Endodermal cell (in vitro differentiated cells): Measurements from ENCODE around the gene EBPL. TPM values are rescaled to one million over a fixed set of nuclear protein-coding genes. Genes with fewer than 3 reads are reported as not detected.

Experiments used
- DNase-seq: peaks from one replicate; pipeline ENCODE4 v3.0.0-alpha.2; 2017
- H3K27ac ChIP-seq: 2 replicates; pipeline ENCODE4 v1.5.1; 2013; ENCODE audit warnings: mild to moderate bottlenecking, low read depth, low read length, moderate library complexity
- H3K27me3 ChIP-seq: 2 replicates; pipeline ENCODE4 v1.6.1; 2013; ENCODE audit warnings: mild to moderate bottlenecking, low read length, moderate library complexity; ENCODE audit not compliant: insufficient read depth, control insufficient read depth, poor library complexity, severe bottlenecking
- H3K36me3 ChIP-seq: 2 replicates; pipeline ENCODE4 v1.7.0; 2013; ENCODE audit warnings: mild to moderate bottlenecking, low read length, moderate library complexity; ENCODE audit not compliant: control insufficient read depth, insufficient read depth
- H3K4me1 ChIP-seq: one replicate; pipeline ENCODE4 v1.7.0; 2013; ENCODE audit warnings: low read length; ENCODE audit not compliant: control insufficient read depth, insufficient read depth
- H3K4me3 ChIP-seq: 2 replicates; pipeline ENCODE4 v1.5.1; 2013; ENCODE audit warnings: mild to moderate bottlenecking, low read length, moderate library complexity
- H3K9ac ChIP-seq: 2 replicates; pipeline ENCODE4 v1.6.1; 2013; ENCODE audit warnings: mild to moderate bottlenecking, low read length, moderate library complexity; ENCODE audit not compliant: poor library complexity, severe bottlenecking; ENCODE audit errors: extremely low read depth
- H3K9me3 ChIP-seq: 2 replicates; pipeline ENCODE4 v1.6.1; 2013; ENCODE audit warnings: mild to moderate bottlenecking, low read length, moderate library complexity; ENCODE audit not compliant: control insufficient read depth
- H3K27ac Mint-ChIP-seq: 2 replicates; pipeline ENCODE4 v1.8.0; 2020; ENCODE audit warnings: mixed read lengths
- H3K27me3 Mint-ChIP-seq: 2 replicates; pipeline ENCODE4 v1.8.0; 2021; ENCODE audit warnings: mild to moderate bottlenecking, mixed read lengths; ENCODE audit not compliant: insufficient read depth
- H3K36me3 Mint-ChIP-seq: 2 replicates; pipeline ENCODE4 v1.8.0; 2020; ENCODE audit warnings: low read depth, mixed read lengths
- H3K4me1 Mint-ChIP-seq: 2 replicates; pipeline ENCODE4 v1.8.0; 2020; ENCODE audit warnings: mixed read lengths
- H3K4me3 Mint-ChIP-seq: 2 replicates; pipeline ENCODE4 v1.8.0; 2020; ENCODE audit warnings: mild to moderate bottlenecking, moderate library complexity, mixed read lengths
- H3K9me3 Mint-ChIP-seq: 2 replicates; pipeline ENCODE4 v1.8.0; 2020; ENCODE audit warnings: mild to moderate bottlenecking, mixed read lengths
- CTCF ChIP-seq: fragments of 200-600 bp; sonication (generic); conservative IDR thresholded peaks from 2 replicates; pipeline ENCODE4 v1.5.0; 2021; ENCODE audit warnings: antibody characterized with exemption, mild to moderate bottlenecking
- WGBS, 2 experiments: methylation state at CpG; one replicate each; pipeline versions ENCODE4 v1.1.5 to v1.1.7; 2013; ENCODE audit warnings: missing lambda C conversion rate in 2 of 2, mixed read lengths in 1 of 2; ENCODE audit not compliant: insufficient coverage in 1 of 2, insufficient read length in 1 of 2; 5-methylcytosine and 5-hydroxymethylcytosine counted together
- total RNA-seq, 2 donors: library from RNA; stranded (reverse); fragmentation: NEBNext Ultra II Directional in 1 of 2; extraction: Animal tissue kit (Norgen Biotek cat#: 25700) in 1 of 2; gene quantifications; 2 replicates in 1 of 2; 3 replicates in 1 of 2; pipeline ENCODE4 v1.2.1, GENCODE V29; 2021

EBPL gene
- total RNA-seq, 2 donors from 2014 or later = 60.2 to 85.2 TPM

DNA sequence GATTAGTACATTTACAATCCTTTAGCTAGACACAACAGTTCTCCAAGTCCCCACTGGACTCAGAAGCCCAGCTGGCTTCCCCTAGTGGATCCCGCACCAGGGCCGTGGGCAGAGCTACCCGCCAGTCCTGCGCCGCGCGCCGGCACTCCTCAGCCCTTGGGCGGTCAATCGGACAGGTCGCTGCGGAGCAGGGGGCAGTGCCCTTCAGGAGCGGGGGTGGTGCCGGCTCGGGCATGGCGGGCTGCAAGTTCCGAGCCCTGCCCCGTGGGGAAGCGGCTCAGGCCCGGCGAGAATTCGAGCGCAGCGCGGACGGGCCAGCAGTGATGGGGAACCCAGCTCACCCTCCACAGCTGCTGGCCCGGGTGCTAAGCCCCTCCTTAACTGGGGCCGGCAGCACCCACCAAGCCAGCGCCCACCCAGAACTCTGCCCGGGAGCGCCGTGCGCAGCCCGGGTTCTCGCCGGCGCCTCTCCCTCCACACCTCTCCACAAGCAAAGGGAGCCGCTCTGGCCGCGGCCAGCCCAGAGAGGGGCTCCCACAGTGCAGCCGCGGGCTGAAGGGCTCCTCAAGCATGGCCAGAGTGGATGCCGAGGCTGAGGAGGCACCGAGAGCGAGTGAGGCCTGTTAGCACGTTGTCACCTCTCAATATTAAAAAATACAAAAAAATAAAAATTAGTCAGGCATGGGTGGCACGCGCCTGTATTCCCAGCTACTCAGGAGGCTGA lies 12.9 kb downstream of the EBPL start:
- no peak for DNase-seq
- no peaks in the 10 kb centered on the region for H3K4me1 Mint-ChIP-seq
- H3K4me1 ChIP-seq = no peaks in the 10 kb centered on the region
- TF ChIP-seq CTCF = no peak
- H3K9ac ChIP-seq = no peak overlapping the region
- H3K27me3 Mint-ChIP-seq = no peaks in the 10 kb centered on the region
- H3K36me3 ChIP-seq = peaks cover 38% of the 10 kb centered on the region
- H3K4me3 ChIP-seq = no peak overlapping the region
- H3K36me3 Mint-ChIP-seq = peaks cover 61% of the 10 kb centered on the region
- 94 to 95% methylated on average over 17 to 48 of the region's 48 CpGs for WGBS, 2 experiments
- no peak overlapping the region for H3K4me3 Mint-ChIP-seq
- no peaks in the 10 kb centered on the region for H3K27me3 ChIP-seq
- no peak overlapping the region for H3K27ac Mint-ChIP-seq
- peaks cover 9% of the 10 kb centered on the region for H3K9me3 ChIP-seq
- H3K27ac ChIP-seq = no peak overlapping the region
- H3K9me3 Mint-ChIP-seq = peaks cover 23% of the 10 kb centered on the region

- H3K9me3 Mint-ChIP-seq = peaks cover 23% of the 10 kb centered on the region
- peaks cover 9% of the 10 kb centered on the region for H3K9me3 ChIP-seq
- WGBS, 2 experiments = 93 to 95% methylated on average over 3 to 6 of the region's 6 CpGs
- H3K27me3 ChIP-seq = no peaks in the 10 kb centered on the region
- peaks cover 53% of the 10 kb centered on the region for H3K36me3 Mint-ChIP-seq
- H3K4me3 ChIP-seq = no peak overlapping the region
- H3K9ac ChIP-seq = no peak overlapping the region
- no peaks in the 10 kb centered on the region for H3K27me3 Mint-ChIP-seq
- no peak overlapping the region for H3K4me3 Mint-ChIP-seq
- no peak overlapping the region for H3K27ac ChIP-seq
- H3K4me1 ChIP-seq = no peaks in the 10 kb centered on the region
- TF ChIP-seq CTCF = no peak
- H3K27ac Mint-ChIP-seq = no peak overlapping the region
- peaks cover 38% of the 10 kb centered on the region for H3K36me3 ChIP-seq
- peaks cover 3% of the 10 kb centered on the region for H3K4me1 Mint-ChIP-seq
- DNase-seq = no peak
These were observed 14.5 kb downstream of the EBPL start for GRCh38 chr13:49676581-49677298.

GRCh38 chr13:49670828-49671227 lies 20.5 kb downstream of the EBPL start:
- Histone ChIP-seq H3K9ac (no peak overlapping the region), H3K27ac (no peak overlapping the region), H3K36me3 (peaks cover 30% of the 10 kb centered on the region), H3K4me1 (peaks cover 4% of the 10 kb centered on the region), H3K4me3 (no peak overlapping the region), H3K27me3 (no peaks in the 10 kb centered on the region), H3K9me3 (no peaks in the 10 kb centered on the region)
- Mint-ChIP-seq H3K36me3 (peaks cover 41% of the 10 kb centered on the region), H3K27ac (no peak overlapping the region), H3K4me3 (no peak overlapping the region), H3K27me3 (no peaks in the 10 kb centered on the region), H3K4me1 (peaks cover 27% of the 10 kb centered on the region), H3K9me3 (peaks cover 6% of the 10 kb centered on the region)
- 85 to 92% methylated on average over 4 to 5 of the region's 5 CpGs for WGBS, 2 experiments
- TF ChIP-seq CTCF = no peak
- no peak for DNase-seq
